ENCODE results near the gene KRTAP20-3.

DNA sequence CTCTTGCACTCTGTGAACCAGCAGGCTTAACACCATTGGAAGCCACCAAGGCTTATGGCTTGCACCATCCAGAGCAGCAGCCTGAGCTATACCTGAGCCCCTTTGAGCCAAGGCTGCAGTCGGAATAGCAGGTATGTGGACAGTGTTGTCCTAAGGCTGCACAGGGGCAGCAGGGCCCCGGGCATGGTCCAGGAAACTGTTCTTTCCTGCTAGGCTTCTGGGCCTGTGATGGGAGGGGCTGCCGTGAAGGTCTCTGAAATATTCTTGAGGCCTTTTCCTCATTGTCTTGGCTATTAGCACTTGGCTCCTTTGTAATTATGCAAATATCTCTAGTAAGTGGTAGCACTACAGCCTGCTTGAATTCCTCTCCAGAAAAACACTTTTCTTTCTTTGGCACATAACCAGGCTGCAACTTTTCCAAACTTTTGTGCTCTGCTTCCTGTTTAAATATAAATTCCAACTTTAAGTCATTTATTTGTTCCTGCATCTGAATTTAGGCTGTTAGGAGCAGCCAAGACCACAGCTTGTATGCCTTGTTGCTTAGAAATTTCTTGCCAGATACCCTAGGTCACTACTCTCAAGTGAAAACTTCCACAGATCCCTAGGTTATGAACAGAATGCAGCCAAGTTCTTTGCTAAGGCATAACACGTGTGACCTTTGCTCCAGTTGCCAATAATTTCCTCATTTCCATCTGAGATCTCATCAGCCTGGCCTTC, 17.1 kb upstream of the KRTAP20-3 start:
- no peak for TF ChIP-seq CTCF (IDR thresholded peaks at IDR 0.05)
- TF ChIP-seq POLR2A (IDR thresholded peaks at IDR 0.05): no peak
